GM18508 (cell line): ENCODE measurements around the gene ZNF688.
"Not testable (repeated sequence)": the region's sequence is repeated elsewhere in the genome, so short reads cannot be mapped to it uniquely, and the experiment has no call there.

Experiments
- ATAC-seq: cut with Tn5 transposase; IDR thresholded peaks from one replicate; pipeline ENCODE4 v1.9.1; 2021; ENCODE audit warnings: moderate number of reproducible peaks; ENCODE audit not compliant: insufficient read depth, unreplicated experiment

ZNF688 gene

GRCh38 chr16:30557957-30558788 is 13.3 kb downstream of the ZNF688 start, which contains the start of gene ZNF764:
Gene ZNF764 (minus strand): TSS chr16:30558374. CDS start chr16:30558182, 192 bp downstream.
- peak; percentile 52 for ATAC-seq

GRCh38 chr16:30557707-30557956 is 13.9 kb downstream of the ZNF688 start:
- no peak for ATAC-seq

GRCh38 chr16:30556125-30556473 is 15.4 kb downstream of the ZNF688 start:
- ATAC-seq = no peak

- no peak for ATAC-seq
Observed at GRCh38 chr16:30555315-30556124, 16.0 kb downstream of the ZNF688 start.

- no peak for ATAC-seq
Observed at GRCh38 chr16:30554557-30555314, 16.8 kb downstream of the ZNF688 start.

- no peak for ATAC-seq
Observed at GRCh38 chr16:30553393-30553899, 18.1 kb downstream of the ZNF688 start.

- ATAC-seq = no peak
Observed at GRCh38 chr16:30552956-30553355, 18.6 kb downstream of the ZNF688 start.

GRCh38 chr16:30551781-30552180 is 19.7 kb downstream of the ZNF688 start:
- no peak for ATAC-seq

GRCh38 chr16:30548416-30549253 is 22.9 kb downstream of the ZNF688 start:
- ATAC-seq = no peak

GRCh38 chr16:30546115-30546514 is 25.4 kb downstream of the ZNF688 start:
- ATAC-seq = no peak

- ATAC-seq = no peak
Observed at GRCh38 chr16:30543067-30543466, 28.4 kb downstream of the ZNF688 start.

- no peak for ATAC-seq
Observed at GRCh38 chr16:30541502-30542329, 29.8 kb downstream of the ZNF688 start.

GRCh38 chr16:30540916-30541464 is 30.5 kb downstream of the ZNF688 start:
- ATAC-seq = not testable (repeated sequence)

GRCh38 chr16:30539986-30540526 is 31.5 kb downstream of the ZNF688 start:
- ATAC-seq = not testable (repeated sequence)

- ATAC-seq = no peak
Observed at GRCh38 chr16:30539000-30539964, 32.2 kb downstream of the ZNF688 start.

- ATAC-seq = not testable (repeated sequence)
Observed at GRCh38 chr16:30536391-30537024, 35.0 kb downstream of the ZNF688 start.

- ATAC-seq = no peak
Observed at GRCh38 chr16:30535777-30536190, 35.7 kb downstream of the ZNF688 start.
